ENCODE measurements around the gene BIRC5. TPM values are rescaled to one million over a fixed set of nuclear protein-coding genes. Genes with fewer than 3 reads are reported as not detected.
"Not testable (repeated sequence)": the region's sequence is repeated elsewhere in the genome, so short reads cannot be mapped to it uniquely, and the experiment has no call there.

The BIRC5 gene
- total RNA-seq, 4 donors from 2014 or later = 0.11 to 0.83 (median 0.13) TPM; not detected in 1

DNA sequence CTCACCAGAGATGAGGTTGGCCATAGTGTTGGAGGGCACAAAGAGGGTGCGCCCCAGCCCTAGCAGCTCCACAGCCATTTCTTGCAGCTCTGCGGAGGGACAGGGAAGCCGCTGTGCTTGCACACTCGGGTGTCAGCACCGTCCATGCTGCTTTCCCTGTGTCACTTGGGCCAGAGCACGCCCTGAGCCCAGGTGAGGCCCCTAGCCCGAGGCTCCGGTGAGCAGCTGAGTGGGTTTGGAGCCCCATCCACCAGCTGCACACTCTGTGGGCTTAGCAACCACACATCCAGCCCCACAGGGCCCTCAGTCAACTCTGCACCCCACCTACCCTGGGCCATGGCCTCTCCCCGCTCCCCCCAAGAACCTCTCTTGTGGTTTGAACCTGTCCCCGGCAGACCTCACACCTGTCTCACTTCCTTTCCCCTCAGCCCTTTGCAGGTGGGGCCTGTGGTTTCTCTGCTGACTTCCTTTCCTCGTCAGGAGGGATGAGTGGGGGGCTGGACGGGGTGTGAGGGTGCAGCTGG, 38.1 kb downstream of the BIRC5 start:
- TF ChIP-seq, protein P1, sequence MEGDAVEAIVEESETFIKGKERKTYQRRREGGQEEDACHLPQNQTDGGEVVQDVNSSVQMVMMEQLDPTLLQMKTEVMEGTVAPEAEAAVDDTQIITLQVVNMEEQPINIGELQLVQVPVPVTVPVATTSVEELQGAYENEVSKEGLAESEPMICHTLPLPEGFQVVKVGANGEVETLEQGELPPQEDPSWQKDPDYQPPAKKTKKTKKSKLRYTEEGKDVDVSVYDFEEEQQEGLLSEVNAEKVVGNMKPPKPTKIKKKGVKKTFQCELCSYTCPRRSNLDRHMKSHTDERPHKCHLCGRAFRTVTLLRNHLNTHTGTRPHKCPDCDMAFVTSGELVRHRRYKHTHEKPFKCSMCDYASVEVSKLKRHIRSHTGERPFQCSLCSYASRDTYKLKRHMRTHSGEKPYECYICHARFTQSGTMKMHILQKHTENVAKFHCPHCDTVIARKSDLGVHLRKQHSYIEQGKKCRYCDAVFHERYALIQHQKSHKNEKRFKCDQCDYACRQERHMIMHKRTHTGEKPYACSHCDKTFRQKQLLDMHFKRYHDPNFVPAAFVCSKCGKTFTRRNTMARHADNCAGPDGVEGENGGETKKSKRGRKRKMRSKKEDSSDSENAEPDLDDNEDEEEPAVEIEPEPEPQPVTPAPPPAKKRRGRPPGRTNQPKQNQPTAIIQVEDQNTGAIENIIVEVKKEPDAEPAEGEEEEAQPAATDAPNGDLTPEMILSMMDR (IDR thresholded peaks at IDR 0.05) = no peak
- no peak for TF ChIP-seq POLR2A (IDR thresholded peaks at IDR 0.05)
- Histone ChIP-seq H3K27me3 (no peaks in the 10 kb centered on the region), H3K4me3 (replicated peaks in 1 of 3) (no peak overlapping the region), H3K4me1 (peaks cover 0 to 24% of the 10 kb centered on the region in 2 donors), H3K27ac (no peak overlapping the region), H3K9me3 (no peaks in the 10 kb centered on the region), H3K36me3 (no peaks in the 10 kb centered on the region)
- WGBS, 2 donors = 63 to 65% methylated on average over 5 to 11 of the region's 12 CpGs
- no peak for DNase-seq
- intact Hi-C loops (cut with DNase I) = loop anchor here (5.0 kb wide), 1 partner anchor 170 kb away; no protein-coding TSS in a partner anchor

DNA sequence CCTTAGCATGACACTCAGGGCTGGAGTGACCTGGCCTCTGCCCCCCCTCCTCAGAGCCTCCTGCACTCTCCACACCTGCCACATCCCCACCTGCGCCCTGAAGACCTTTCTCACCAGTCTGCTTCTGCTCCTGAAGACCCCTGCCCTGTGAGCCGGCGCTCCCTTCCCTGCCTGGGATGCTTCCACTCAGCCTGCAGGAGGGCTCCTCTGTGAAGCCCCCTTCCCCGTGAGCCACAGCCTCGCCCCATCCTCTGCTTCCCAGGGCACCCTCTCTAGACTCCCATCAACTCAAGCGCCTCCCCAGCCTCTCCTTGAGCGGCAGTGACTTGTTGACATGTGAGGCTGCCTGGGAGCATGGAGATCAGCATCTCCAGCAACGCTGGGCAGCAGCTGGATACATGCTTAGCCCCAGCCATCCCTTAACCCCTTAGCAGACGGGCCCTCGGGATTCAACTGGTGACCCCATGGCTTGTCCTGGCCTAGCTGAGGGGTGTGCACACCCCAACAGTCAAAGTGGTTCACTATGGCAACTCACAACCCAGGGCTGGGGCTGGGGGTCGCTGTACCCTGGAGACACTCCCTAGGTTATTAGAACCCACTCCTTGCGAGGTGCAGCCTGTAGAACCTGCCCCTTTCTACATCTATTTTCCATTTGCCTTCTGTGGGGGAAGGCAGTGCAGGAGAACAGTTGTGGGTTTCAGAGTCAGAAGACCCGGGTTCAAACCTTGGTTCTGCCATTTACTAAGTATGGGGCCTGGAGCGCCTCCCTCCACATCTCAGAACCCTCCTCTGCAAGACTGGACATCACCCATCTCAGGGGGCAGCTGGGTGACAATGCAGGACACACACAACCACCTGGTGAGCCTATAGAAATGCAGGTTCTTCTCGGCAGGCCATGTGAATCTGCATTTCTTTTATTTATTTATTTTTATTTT, 38.9 kb downstream of the BIRC5 start:
- Histone ChIP-seq H3K36me3 (no peaks in the 10 kb centered on the region), H3K4me1 (peaks cover 0 to 24% of the 10 kb centered on the region in 2 donors), H3K9me3 (no peaks in the 10 kb centered on the region), H3K27me3 (no peaks in the 10 kb centered on the region), H3K27ac (no peak overlapping the region), H3K4me3 (replicated peaks in 1 of 3) (no peak overlapping the region)
- 73 to 79% methylated on average over 15 of the region's 15 CpGs for WGBS, 2 donors
- DNase-seq = no peak
- TF ChIP-seq, protein P1 (IDR thresholded peaks at IDR 0.05) = no peak
- TF ChIP-seq POLR2A (IDR thresholded peaks at IDR 0.05) = no peak
- intact Hi-C loops (cut with DNase I) = loop anchor here (5.0 kb wide), 1 partner anchor 169 kb away; no protein-coding TSS in a partner anchor

DNA sequence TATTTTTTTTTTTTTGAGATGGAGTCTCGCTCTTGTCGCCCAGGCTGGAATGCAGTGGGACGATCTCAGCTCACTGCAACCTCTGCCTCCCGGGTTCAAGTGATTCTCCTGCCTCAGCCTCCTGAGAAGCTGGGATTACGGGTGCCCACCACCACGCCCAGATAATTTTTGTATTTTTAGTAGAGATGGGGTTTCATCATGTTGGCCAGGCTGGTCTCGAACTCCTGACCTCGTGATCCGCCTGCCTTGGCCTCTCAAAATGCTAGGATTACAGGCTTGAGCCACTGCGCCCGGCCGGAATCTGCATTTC, 39.5 kb downstream of the BIRC5 start:
- intact Hi-C loops (cut with DNase I) = loop anchor here (5.0 kb wide), 1 partner anchor 169 kb away; no protein-coding TSS in a partner anchor
- H3K4me1 ChIP-seq = peaks cover 0 to 29% of the 10 kb centered on the region in 2 donors
- H3K9me3 ChIP-seq, DNase-seq, H3K27me3 ChIP-seq, H3K36me3 ChIP-seq: not testable (repeated sequence)
- peak overlapping the region in 1 of 3 donors; percentile 92 for H3K27ac ChIP-seq
- peak overlapping the region in 1 of 3 donors; percentile 96 for H3K4me3 ChIP-seq (replicated peaks in 1 of 3)
- WGBS, 2 donors = 74 to 85% methylated on average over 12 of the region's 12 CpGs

DNA sequence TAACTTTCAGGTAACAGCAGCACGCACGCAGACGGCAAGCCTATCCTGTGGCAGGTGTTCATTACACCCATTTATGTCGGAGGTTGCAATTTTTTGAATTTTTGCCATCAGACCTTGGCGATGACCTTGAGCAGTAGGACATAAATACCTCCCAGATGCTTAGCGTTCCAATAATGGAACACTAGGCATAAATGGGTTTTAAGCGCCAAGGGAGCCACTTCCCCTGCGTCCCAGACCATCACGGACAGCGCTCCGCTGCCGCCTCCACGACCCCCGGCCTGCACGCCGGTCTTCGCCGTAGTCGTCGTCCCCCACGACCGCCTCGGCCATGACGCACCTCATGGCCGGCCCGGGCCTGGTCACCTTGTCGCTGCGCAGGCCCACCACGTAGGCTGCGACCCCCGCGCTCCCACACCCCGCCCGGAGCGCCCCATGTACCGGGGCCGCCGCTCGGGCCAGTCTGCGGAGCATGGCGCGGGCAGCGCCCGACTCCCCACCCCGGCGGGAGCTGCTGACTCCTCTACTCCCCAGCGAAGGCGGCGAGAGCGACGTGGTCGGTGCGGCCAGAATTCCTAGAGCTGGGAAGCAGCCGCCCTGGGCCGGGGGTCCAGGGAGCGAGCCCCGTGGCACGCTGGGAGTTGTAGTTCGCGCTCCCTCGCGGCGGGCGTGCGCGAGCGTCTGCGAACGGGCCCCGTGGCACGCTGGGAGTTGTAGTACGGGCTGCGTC, 40.1 kb downstream of the BIRC5 start:
- H3K27me3 ChIP-seq = no peaks in the 10 kb centered on the region
- peaks cover 0 to 29% of the 10 kb centered on the region in 2 donors for H3K4me1 ChIP-seq
- peak; percentile 80 to 85 for DNase-seq
- peak overlapping the region; percentile 54 to 96 (median 75) for H3K4me3 ChIP-seq (replicated peaks in 1 of 3)
- H3K27ac ChIP-seq = peak overlapping the region; percentile 14 to 92 (median 89)
- intact Hi-C loops (cut with DNase I) = loop anchor here (5.0 kb wide), 1 partner anchor 168 kb away; no protein-coding TSS in a partner anchor
- no peaks in the 10 kb centered on the region for H3K9me3 ChIP-seq
- 3 to 4% methylated on average over 40 to 41 of the region's 73 CpGs for WGBS, 2 donors
- TF ChIP-seq, protein P1 (IDR thresholded peaks at IDR 0.05) = no peak
- peak in 1 of 2 donors; percentile 66 for TF ChIP-seq POLR2A (IDR thresholded peaks at IDR 0.05)
- no peaks in the 10 kb centered on the region for H3K36me3 ChIP-seq

DNA sequence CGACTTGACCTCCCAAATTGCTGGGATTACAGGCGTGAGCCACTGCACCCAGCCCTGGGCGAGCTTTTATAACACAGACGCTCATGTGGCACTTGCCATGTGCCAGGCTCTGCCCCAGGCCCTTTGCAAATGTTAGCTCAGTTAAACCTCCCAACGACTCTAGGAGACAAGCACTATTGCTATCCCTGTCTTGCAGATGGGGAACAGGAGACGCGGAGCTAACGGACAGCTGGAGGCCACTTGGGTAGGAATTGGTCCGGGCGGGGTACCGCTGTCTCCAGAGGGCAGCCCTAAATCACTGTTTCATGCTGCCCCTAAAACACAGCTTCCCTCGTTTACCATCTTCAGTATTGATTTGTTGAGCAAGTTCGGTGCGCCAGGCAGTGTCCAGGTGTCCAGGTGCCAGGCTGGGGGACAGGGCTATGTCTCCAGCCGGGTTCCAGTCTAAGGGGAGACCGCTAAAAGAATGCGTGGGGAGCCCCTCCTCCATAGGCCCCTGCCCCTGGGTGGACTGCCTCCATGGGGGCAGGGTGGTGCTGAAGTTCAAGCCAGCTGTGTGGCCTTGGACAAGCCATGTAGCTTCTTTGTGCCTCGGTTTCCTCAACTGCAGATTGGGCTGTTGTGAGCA, 41.1 kb downstream of the BIRC5 start:
- TF ChIP-seq POLR2A (IDR thresholded peaks at IDR 0.05) = no peak
- TF ChIP-seq, protein P1 (IDR thresholded peaks at IDR 0.05) = no peak
- Histone ChIP-seq H3K4me3 (replicated peaks in 1 of 3) (no peak overlapping the region), H3K9me3 (no peaks in the 10 kb centered on the region), H3K4me1 (peaks cover 0 to 29% of the 10 kb centered on the region in 2 donors), H3K36me3 (no peaks in the 10 kb centered on the region), H3K27ac (no peak overlapping the region), H3K27me3 (no peaks in the 10 kb centered on the region)
- DNase-seq = no peak
- WGBS, 2 donors = 90 to 92% methylated on average over 16 to 18 of the region's 18 CpGs
- intact Hi-C loops (cut with DNase I) = no loop called here
